GM13977 (cell line): ENCODE data around the gene ARHGAP15.

Experiments
- DNase-seq: peaks from one replicate; pipeline ENCODE4 v3.0.0; 2012; ENCODE audit warnings: low spot score
- CTCF ChIP-seq: IDR thresholded peaks from 2 replicates; pipeline ENCODE4 v1.5.1; 2012; ENCODE audit warnings: mild to moderate bottlenecking, control low read depth; ENCODE audit not compliant: insufficient read depth; ENCODE audit errors: extremely low read depth, missing control alignments
- in situ Hi-C: fragments of 300-500 bp; cut with MboI; formaldehyde crosslinking; loops from one replicate; pipeline ENCODE4 v1.12.0; 2022; ENCODE audit warnings: low sequenced_read_pairs, low pct_unique_long_range_greater_than_20kb, mixed read lengths, inconsistent platforms; ENCODE audit not compliant: unreplicated experiment

The ARHGAP15 gene

GRCh38 chr2:143564419-143564818, 435.2 kb downstream of the ARHGAP15 start:
- DNase-seq, result peak; percentile 34
- in situ Hi-C loops, result no loop called here
- no peak for TF ChIP-seq CTCF

- no peak for TF ChIP-seq CTCF
- in situ Hi-C loops, result no loop called here
Measured at GRCh38 chr2:143571747-143572146, 442.5 kb downstream of the ARHGAP15 start.

GRCh38 chr2:143572421-143572820, 443.2 kb downstream of the ARHGAP15 start:
- DNase-seq, result no peak
- TF ChIP-seq CTCF, result no peak
- in situ Hi-C loops, result no loop called here

More at GRCh38 chr2:143571747-143572146, 442.5 kb downstream of the ARHGAP15 start:
- DNase-seq, result no peak

- TF ChIP-seq CTCF, result no peak
- in situ Hi-C loops, result no loop called here
- DNase-seq, result no peak
Measured at GRCh38 chr2:143574069-143574468, 444.9 kb downstream of the ARHGAP15 start.

GRCh38 chr2:143575340-143575739, 446.1 kb downstream of the ARHGAP15 start:
- DNase-seq, result no peak
- in situ Hi-C loops, result no loop called here

GRCh38 chr2:143577489-143577888, 448.3 kb downstream of the ARHGAP15 start:
- in situ Hi-C loops, result no loop called here
- no peak for TF ChIP-seq CTCF
- DNase-seq, result no peak

More at GRCh38 chr2:143575340-143575739, 446.1 kb downstream of the ARHGAP15 start:
- peak; percentile 23 for TF ChIP-seq CTCF

- DNase-seq, result no peak
- no peak for TF ChIP-seq CTCF
- in situ Hi-C loops, result no loop called here
Measured at GRCh38 chr2:143579456-143579855, 450.2 kb downstream of the ARHGAP15 start.
